H4 (cell line): ENCODE measurements around the gene PLEKHA1. TPM values are rescaled to one million over a fixed set of nuclear protein-coding genes. Genes with fewer than 3 reads are reported as not detected.

ENCODE experiments used
- DNase-seq: peaks from one replicate; pipeline ENCODE4 v3.0.0-alpha.2; 2015; ENCODE audit warnings: low spot score
- total RNA-seq: library from RNA; depleted of rRNA; stranded (reverse); fragments of >200 nt; shearing (Covaris generic); gene quantifications from 2 replicates; pipeline ENCODE4 v1.2.3, GENCODE V29; 2014; rRNA removed

Gene PLEKHA1
- total RNA-seq, 1 experiment from 2014 or later = 15.8 TPM

DNA sequence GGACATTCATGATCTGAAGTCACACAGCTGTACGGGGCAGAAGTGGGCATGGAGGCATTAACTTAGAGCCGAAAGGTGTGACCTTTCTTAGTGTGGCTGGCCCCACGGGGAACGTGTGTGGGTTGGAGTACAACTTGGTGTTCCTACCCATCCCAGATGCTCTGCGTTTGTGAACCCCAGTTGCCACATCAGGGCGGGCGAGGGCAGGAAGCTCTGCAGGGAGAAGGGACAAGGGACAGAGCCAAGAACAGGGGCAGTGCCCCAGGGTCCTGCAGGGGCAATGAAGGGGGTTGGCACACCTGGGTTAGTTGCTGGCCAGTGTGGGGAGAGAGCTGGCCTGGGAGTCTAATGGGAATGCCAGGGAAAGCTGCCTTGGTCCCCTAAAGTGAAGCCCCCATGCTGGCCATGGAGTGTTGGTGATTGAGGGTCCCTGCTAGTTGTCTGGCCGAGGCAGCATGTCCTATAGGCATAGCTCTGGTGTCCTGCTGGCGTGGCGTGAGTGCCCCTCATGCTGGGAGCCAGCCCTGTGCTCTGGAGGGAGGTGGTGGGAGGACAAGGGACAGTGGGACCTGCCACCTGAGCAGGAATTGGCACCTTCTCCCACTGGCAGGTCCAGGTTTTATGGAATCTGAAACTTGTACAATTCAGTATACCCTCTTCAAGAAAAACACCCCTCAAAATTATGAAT is 105.8 kb downstream of the PLEKHA1 start:
- DNase-seq = no peak

DNA sequence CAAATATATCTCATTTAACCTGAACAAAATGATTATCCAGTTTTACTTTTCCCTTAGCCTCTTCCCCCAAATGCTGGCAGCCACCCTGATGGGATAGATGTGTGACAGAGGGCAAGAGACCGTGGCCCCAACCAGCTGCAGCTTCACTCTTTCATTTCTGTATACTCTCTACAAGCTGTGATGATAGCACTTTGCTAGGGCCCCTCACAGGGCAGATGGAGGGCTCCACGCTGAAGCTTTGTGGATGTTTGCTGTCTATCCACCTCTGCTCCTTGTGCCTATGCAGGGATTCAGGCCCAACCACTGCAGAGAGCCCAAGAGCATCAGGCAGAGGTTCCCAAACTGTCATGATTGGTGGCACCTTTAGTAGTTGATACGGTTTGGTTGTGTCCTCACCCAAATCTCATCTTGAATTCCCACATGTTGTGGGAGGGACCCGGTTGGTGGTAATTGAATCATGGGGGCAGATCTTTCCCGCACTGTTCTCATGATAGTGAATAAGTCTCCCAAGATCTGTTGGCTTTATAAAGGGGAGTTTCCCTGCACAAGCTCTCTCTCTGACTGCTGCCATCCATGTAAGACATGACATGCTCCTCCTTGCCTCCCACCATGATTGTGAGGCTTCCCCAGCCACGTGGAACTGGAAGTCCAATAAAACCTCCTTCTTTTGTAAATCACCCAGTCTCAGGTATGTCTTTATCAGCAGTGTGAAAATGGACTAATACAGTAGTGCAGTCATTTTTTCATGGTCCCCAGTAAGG is 107.0 kb downstream of the PLEKHA1 start:
- no peak for DNase-seq

Other genes starting within 250 kb of the PLEKHA1 start
- gene BTBD16, start 103.4 kb upstream of the PLEKHA1 start, total RNA-seq = not detected in 2 replicates
- not detected in 2 replicates for gene ARMS2, start 79.9 kb downstream of the PLEKHA1 start, total RNA-seq
- gene HTRA1, start 86.8 kb downstream of the PLEKHA1 start, total RNA-seq = 62.5 and 63.4 TPM in 2 replicates
- 0.10 TPM in 1 of 2 replicates, not detected in the other for gene DMBT1, start 186.0 kb downstream of the PLEKHA1 start, total RNA-seq